Nucleus accumbens (tissue), 56 donors: ENCODE data around the gene CCR8.
"Not testable (repeated sequence)": the region's sequence is repeated elsewhere in the genome, so short reads cannot be mapped to it uniquely, and the experiment has no call there.

ENCODE experiments used
- DNase-seq, 56 donors: peaks; one replicate each; lab custom pipeline; 2025; lab: John Stamatoyannopoulos, UW

Gene CCR8

DNA sequence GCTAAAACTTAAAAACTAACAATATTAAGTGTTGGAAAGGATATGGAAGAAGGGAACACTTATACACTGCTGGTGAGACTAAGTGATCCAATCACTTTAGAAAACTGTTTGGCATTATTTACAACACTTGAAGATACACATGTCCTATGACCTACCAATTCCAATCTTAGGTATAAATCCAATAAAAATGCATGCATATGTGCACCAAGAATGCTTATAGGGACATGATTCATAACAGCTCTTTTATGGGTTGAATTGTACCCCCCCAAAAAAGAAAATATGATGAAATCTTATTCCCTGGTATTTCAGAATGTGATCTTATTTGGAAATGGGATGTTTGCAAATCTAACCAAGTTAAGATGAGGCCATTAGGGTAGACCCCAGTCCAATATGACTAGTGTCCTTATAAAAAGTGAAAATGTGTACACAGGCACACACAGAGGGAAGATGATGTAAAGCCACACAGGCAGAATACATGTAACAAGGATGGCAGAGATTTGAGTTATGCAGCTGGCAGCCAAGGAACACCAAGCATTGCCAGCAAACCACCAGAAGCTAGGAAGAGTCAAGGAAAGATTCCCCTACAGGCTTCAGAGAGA lies 15.3 kb downstream of the CCR8 start:
- no peak for DNase-seq

DNA sequence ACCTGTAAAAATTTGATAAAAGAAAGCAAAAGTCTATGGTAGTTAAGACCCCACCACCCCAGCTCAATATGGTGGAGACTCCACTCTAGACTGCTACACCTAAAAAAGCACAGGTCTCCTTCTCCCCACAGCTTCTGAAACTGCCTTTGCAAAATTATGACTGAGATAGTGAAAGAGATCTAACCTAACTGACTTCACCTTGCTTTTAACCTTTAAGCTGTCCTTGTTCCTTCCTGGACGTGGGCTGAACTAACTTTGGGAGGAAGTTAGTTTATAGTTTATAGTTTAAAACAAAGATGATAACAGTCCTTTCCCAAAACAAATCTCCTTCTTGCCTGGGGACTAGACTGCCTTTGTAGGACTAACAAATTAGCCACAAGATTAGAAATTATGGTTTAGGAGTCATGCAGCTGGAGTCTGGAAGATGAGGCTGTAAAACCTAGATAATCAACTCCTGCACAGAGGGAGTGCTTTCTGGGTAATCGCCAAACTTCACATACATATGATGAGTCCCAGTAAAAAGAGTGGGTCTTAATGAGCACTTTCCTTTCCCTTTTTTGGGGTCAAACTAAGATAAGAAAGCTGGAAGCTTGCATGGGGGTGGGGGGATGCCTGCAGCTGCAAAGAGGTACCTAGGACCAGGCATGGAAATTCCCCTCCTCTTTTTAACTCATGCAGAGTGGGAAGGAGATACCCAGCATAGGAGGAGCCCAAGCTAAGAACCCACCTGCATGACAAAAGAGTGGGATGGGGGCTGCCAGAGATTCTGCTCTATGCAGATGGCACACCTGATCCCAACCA lies 17.5 kb downstream of the CCR8 start:
- DNase-seq = no peak

DNA sequence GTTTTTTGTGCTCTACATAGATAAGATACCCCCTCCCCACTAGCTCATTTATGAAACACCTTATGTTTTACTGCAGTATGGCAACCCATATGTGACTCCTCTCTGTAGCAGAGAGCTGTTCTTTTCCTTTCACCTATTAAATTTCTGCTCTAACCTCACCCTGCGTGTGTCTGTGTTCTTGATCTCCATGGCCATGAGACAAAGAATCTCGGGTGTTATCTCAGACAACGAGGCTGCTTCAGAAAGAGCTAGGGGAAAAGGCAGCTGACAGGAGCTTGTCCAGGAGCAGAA lies 18.0 kb downstream of the CCR8 start:
- no peak for DNase-seq

DNA sequence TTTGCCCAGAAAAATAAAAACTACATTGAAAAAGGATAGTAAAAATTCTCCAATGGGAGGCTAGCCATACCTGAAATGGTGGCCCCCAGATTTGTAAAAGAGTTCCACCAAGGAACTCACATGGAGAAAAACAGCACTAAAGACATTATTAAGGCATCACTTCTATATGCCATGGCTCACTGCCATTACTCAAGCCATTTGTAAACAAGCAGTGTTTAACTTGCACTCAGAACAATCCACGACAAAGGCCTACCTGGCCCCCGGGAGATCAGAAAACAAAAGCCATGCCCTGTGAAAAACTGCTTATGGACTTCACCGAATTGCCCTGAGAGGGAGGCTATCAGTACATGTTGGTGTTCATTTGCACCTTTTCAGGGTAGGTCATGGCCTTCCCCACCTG lies 19.6 kb downstream of the CCR8 start:
- no peak for DNase-seq

DNA sequence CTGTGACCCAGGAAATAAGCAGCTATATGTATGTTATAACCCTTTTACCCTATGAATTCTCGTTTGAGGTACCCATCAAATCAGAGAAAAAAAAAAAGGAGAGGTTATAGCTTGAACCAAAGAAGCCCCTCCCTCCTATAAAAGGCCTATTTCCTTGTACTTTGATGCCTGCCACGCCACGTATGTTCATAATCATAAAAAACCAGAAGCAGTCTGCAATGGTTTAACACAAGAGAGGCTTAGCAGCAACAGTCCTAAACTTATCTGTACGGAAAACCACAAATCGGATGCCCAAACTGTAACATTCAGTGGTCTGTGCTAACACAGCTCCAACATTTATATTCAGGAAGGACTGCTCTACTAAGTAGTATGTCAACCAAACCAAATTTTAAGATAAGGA lies 21.2 kb downstream of the CCR8 start:
- no peak for DNase-seq

DNA sequence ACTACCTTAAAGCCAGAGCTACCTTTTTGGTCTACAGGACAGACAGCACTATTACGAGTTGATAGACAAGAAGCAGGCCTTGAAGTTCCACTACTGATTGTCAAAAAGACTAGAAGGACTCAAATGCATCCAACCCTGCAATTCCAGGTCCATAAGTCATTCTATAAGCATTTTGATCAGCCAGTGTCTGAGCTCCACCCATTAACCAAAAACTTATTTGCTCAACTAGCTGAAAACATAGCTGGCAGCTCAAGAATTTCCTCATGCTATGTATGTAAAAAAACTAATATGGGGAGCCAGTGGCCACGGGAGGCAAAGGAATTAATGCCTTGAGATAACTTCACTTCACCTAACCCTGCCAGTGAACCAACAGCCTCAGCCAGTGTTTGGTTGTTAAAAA lies 21.6 kb downstream of the CCR8 start:
- not testable (repeated sequence) for DNase-seq

DNA sequence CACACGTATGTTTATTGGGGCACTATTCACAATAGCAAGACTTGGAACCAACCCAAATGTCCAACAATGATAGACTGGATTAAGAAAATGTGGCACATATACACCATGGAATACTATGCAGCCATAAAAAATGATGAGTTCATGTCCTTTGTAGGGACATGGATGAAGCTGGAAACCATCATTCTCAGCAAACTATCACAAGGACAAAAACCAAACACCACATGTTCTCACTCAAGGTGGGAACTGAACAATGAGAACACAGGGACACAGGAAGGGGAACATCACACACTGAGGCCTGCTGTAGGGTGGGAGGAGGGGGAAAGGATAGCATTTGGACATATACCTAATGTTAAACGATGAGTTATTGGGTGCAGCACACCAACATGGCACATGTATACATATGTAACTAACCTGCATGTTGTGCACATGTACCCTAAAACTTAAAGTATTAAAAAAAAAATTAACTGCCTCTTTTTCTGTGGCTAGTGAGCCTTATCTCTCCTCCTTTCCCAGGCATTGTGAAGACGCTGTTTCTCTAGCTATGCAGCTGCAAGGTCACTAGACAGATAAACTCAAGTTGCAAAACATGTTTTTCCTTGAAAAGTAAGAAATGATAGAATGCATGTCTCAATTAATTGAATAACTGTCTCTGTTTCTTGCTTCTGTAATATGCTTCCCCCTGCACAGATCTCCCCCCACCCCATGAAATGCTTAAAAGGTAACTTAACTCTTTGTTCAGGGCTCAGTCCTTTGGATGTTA lies 23.8 kb downstream of the CCR8 start:
- not testable (repeated sequence) for DNase-seq

DNA sequence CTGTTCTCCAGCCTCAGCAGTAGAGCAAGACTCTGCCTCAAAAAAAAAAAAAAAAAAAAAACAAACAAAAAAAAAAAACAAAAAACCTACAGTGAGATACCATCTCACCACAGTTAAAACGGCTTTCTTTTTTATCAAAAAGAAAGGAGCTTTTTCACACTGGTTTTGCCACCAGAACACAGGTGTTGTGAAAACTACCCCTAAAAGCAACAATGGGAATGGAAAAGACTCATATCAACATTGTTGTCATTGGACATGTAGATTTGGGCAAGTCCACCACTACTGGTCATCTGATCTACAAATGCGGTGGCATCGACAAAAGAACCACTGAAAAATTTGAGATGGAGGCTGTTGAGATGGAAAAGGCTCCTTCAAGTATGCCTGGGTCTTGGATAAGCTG lies 28.8 kb downstream of the CCR8 start:
- DNase-seq = no peak

DNA sequence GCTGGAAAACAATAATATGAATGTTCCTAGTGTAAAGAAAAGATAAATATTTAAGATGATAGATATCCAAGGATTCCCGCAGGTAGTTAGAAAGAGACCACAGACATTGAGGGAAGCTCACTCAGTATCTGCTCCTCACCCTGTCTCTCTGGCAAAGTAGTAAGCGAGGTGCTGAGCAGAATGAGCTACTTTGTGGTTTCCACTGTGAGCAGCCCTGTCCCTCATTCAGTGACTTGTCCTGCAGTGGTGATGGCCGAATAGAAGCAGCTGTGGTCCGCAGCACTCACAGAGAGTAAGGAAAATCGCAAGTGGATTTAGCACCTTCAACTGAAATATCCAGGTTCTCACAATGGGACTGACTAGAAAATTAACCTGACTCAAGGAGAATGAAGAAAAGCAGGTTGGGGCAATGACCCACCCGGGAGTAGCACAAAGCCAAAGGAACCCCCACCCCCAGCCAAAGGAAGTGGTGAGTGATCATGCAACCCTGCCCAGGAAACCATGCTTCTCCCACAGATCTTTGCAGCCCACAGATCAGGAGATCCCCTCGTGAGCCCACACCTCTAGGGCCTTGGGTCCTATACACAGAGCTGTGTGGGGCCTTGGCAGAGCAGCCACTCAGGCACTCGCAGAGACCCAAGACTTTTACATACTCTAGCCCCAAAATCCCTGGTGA lies 31.9 kb downstream of the CCR8 start:
- DNase-seq = no peak

DNA sequence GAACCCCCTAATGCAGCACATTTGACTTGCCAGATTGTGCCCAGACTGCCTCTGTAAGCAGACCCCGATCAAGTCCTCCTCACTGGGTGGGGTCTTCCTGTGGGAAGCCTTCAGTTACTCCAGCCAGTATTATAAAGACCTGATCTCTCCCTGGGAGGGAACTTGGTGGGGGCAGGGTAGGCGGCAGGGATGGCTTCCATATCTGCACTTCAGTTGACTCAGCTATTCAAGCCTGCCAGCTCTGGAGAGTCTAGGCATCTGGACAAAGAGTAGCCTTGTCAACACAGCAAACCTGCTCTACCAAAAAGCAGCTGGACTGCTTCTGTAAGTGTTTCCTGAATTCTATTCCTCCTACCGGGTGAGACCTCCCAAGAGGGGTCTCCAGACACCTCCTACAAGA lies 32.7 kb downstream of the CCR8 start:
- no peak for DNase-seq

DNA sequence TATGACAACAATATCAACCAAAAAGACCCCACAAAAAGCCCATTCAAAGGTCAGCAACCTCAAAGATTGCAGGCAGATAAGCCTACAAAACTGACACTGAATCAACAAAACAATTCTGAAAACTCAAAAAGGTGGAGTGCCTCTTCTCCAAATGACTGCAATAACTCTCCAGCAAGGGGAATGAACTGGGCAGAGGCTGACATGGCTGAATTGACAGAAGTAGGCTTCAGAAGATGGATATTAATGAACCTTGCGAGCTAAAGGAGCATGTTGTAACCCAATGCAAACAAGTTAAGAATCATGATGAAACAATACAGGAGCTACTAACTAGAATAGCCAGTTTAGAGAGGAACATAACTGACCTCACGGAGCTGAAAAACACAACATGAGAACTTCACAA lies 33.3 kb downstream of the CCR8 start:
- no peak for DNase-seq

DNA sequence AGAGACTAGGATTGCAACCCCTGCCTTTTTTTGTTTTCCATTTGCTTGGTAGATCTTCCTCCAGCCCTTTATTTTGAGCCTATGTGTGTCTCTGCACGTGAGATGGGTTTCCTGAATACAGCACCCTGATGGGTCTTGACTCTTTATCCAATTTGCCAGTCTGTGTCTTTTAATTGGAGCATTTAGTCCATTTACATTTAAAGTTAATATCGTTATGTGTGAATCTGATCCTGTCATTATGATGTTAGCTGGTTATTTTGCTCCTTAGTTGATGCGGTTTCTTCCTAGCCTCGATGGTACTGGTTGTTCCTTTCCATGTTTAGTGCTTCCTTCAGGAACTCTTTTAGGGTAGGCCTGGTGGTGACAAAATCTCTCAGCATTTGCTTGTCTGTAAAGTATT lies 40.9 kb downstream of the CCR8 start:
- not testable (repeated sequence) for DNase-seq

DNA sequence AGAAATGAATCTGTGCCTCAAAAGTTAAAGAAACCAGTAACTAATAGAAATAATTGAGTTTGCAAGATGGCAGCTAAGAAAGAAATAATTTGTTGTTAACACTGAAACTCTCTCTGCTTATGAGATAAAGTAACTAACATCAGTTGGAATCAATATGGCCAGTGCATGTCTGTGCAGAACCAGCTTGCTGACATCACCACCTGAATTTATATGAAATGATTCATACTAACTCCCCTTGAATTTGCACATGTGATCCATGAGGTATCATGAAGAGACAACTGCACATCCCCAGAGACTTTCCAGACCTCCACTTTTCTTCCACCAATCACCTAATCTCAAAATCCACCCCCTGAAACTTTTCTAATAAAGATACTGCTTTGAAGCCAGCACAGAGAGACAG lies 43.3 kb downstream of the CCR8 start:
- no peak for DNase-seq

DNA sequence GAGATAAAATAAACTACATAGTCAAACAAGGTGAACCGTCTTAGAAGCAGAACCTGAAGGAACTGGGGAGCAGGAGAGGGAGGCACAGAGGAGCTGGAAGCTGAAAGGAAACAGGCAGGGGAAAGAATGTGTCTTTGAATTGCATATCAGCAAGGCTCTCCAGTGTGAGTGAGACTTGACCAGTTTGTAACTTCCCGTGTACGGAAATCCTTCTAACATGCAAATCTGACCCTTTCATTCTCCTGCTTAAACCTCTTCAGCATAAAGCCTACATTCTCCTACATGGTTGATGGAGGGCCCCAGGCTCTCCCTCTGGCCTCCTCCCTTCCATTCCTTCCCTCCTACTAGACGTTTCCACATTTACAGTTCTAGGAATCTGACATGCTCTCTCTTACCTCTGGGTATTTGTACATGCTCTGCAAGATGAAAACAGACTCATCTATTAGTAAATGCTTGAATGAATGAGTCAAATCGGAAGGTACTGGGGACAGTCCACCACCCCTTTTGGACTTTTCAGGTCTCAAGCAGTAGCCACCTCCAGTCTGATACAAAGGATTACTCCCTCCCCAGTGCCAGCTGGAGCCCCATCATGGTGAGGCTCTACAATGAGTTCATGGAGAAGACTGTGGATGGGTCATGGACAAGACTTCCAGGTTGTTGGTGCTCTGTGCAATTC lies 47.6 kb downstream of the CCR8 start:
- no peak for DNase-seq

DNA sequence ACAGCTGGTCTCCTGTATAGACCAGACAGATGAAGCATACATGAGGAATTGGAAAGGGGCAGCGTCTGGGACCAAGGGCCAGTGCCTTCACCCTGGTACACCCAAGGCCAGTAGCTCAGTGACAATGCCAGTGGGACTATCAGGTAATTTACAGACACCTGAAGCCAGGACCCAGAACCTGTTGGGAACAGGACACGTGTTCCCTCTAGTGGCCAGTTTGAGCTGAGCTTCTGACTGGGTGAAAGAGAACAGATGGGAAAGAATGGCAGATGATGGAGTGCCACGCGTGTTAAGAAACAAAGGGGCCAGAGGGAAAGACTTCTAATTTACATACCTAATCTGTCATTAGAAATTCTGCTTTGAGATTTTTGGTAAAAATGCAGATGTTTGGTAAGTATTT lies 48.6 kb downstream of the CCR8 start:
- DNase-seq = no peak

DNA sequence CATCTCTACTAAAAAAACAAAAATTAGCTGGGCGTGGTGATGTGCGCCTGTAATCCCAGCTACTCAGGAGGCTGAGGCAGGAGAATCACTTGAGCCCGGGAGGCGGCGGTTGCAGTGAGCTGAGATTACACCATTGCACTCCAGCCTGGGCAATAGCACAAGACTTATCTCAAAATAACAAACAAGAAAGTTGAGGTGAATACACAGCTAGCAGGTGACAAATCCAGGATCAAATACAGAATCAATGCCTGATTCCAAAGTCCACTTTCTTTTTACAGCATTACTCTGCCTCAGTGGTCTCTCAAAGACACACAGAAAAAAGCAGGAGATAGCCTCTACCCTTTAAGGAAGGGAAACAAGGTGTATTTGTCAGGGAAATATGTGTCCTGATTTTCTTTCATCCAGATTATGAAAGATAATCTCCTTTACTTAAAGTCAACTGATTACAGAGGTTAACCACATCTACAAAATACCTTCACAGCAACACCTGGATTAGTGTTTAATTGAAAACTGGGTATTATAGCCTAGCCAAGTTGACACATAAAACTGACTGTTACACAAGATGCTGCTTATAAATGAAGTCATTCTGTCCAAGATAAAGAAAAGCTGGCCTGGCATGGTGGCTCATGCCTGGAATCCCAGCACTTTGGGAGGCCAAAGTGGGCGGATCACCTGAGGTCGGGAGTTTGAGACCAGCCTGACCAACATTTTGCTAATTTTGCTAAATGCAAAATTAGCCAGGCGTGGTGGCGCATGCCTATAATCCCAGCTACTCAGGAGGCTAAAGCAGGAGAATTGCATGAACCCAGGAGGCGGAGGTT lies 49.7 kb downstream of the CCR8 start:
- DNase-seq = no peak

DNA sequence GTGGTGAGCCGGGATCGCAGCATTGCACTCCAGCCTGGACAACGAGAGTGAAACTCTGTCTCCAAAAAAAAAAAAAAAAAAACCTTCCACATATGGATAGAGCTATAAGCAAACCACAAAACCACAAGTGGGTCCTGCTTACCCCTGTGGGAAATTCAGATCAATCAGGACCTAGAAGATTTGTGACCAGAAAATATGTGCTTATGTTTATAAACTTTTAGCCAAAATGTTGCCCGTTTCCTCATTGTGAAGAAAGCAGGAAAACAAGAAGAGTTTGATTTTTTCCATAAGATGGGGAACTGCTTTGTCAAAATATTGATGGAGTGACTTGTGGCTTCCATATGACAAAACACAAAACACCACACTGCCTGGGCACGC lies 50.3 kb downstream of the CCR8 start:
- no peak for DNase-seq

DNA sequence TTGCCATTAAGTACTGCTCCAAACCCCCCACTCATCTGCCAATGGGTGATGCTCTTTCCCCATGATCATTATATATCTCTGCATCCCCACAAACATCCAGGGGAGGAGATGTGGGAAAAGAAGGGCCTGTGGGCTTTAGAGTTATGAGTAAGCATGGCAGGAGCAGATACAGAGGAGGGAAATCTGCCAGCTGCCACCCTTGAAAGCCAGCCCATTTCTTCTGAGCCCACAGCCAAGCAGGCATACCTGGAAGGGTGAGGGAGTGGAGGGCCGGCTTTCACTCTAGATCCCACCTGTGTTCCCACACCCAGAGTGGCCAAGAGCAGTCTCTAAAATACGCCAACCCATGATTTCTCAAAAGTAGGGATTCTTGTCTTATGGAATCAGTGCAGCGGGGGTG lies 51.9 kb downstream of the CCR8 start:
- DNase-seq = no peak
